ENCODE data around the gene LIF. TPM values are rescaled to one million over a fixed set of nuclear protein-coding genes. Genes with fewer than 3 reads are reported as not detected.
"Not testable (repeated sequence)": the region's sequence is repeated elsewhere in the genome, so short reads cannot be mapped to it uniquely, and the experiment has no call there.

Gene LIF
- total RNA-seq, 4 donors from 2014 or later = 4.0 to 5.2 (median 4.4) TPM

- peaks cover 11% of the 10 kb centered on the region for H3K27me3 ChIP-seq
- WGBS, 2 donors (ENCODE audit: low coverage in 1 of 2) = 70 to 71% methylated on average over 7 to 8 of the region's 8 CpGs
- H3K36me3 ChIP-seq = no peaks in the 10 kb centered on the region
- in situ Hi-C loops (cut with MboI; ENCODE audit: low pct_ligation_motif_present in 1 of 4, low pct_unique_long_range_greater_than_20kb in 1 of 4, low sequenced_read_pairs in 3 of 4) = no loop called here
- DNase-seq = no peak
- intact Hi-C loops (cut with DNase I; ENCODE audit: low total_unique reads) = no loop called here
- H3K27ac ChIP-seq = no peak overlapping the region
- no peak overlapping the region for H3K4me3 ChIP-seq
- TF ChIP-seq POLR2A (IDR thresholded peaks at IDR 0.05) (no peak), EP300 (IDR thresholded peaks at IDR 0.05; ENCODE audit: low read depth) (no peak), POLR2AphosphoS5 (IDR thresholded peaks at IDR 0.05) (no peak)
- TF ChIP-seq, protein P1, sequence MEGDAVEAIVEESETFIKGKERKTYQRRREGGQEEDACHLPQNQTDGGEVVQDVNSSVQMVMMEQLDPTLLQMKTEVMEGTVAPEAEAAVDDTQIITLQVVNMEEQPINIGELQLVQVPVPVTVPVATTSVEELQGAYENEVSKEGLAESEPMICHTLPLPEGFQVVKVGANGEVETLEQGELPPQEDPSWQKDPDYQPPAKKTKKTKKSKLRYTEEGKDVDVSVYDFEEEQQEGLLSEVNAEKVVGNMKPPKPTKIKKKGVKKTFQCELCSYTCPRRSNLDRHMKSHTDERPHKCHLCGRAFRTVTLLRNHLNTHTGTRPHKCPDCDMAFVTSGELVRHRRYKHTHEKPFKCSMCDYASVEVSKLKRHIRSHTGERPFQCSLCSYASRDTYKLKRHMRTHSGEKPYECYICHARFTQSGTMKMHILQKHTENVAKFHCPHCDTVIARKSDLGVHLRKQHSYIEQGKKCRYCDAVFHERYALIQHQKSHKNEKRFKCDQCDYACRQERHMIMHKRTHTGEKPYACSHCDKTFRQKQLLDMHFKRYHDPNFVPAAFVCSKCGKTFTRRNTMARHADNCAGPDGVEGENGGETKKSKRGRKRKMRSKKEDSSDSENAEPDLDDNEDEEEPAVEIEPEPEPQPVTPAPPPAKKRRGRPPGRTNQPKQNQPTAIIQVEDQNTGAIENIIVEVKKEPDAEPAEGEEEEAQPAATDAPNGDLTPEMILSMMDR (IDR thresholded peaks at IDR 0.05) = no peak
- H3K9me3 ChIP-seq = no peaks in the 10 kb centered on the region
- no peaks in the 10 kb centered on the region for H3K4me1 ChIP-seq
Measured at GRCh38 chr22:30219049-30219654, 27.4 kb downstream of the LIF start.

- Histone ChIP-seq H3K27me3 (peaks cover 11% of the 10 kb centered on the region), H3K4me1 (no peaks in the 10 kb centered on the region), H3K27ac (no peak overlapping the region), H3K9me3 (no peaks in the 10 kb centered on the region), H3K4me3 (no peak overlapping the region), H3K36me3 (no peaks in the 10 kb centered on the region)
- no peak for DNase-seq
- in situ Hi-C loops (cut with MboI; ENCODE audit: low pct_ligation_motif_present in 1 of 4, low pct_unique_long_range_greater_than_20kb in 1 of 4, low sequenced_read_pairs in 3 of 4) = no loop called here
- WGBS, 2 donors (ENCODE audit: low coverage in 1 of 2) = 78 to 100% methylated on average over 1 to 23 of the region's 23 CpGs
- intact Hi-C loops (cut with DNase I; ENCODE audit: low total_unique reads) = no loop called here
- TF ChIP-seq POLR2A (IDR thresholded peaks at IDR 0.05) = no peak
- TF ChIP-seq, protein P1 (IDR thresholded peaks at IDR 0.05) = no peak
- TF ChIP-seq POLR2AphosphoS5 (IDR thresholded peaks at IDR 0.05) = no peak
- TF ChIP-seq EP300 (IDR thresholded peaks at IDR 0.05; ENCODE audit: low read depth) = no peak
Measured at GRCh38 chr22:30217698-30218560, 28.6 kb downstream of the LIF start.

- no peak overlapping the region for H3K4me3 ChIP-seq
- H3K4me1 ChIP-seq = no peaks in the 10 kb centered on the region
- peaks cover 11% of the 10 kb centered on the region for H3K27me3 ChIP-seq
- 79% methylated on average over 10 of the region's 10 CpGs; no CpG with 5 or more reads in 1 of the 2 donors for WGBS, 2 donors (ENCODE audit: low coverage in 1 of 2)
- intact Hi-C loops (cut with DNase I; ENCODE audit: low total_unique reads) (no loop called here), in situ Hi-C loops (cut with MboI; ENCODE audit: low pct_ligation_motif_present in 1 of 4, low pct_unique_long_range_greater_than_20kb in 1 of 4, low sequenced_read_pairs in 3 of 4) (no loop called here)
- no peak for DNase-seq
- H3K27ac ChIP-seq = no peak overlapping the region
- H3K9me3 ChIP-seq = no peaks in the 10 kb centered on the region
- no peaks in the 10 kb centered on the region for H3K36me3 ChIP-seq
- TF ChIP-seq EP300 (IDR thresholded peaks at IDR 0.05; ENCODE audit: low read depth) = no peak
Measured at GRCh38 chr22:30216710-30217109, 29.8 kb downstream of the LIF start.

- DNase-seq; H3K27me3 ChIP-seq; H3K4me3 ChIP-seq; in situ Hi-C loops (cut with MboI; ENCODE audit: low pct_ligation_motif_present in 1 of 4, low pct_unique_long_range_greater_than_20kb in 1 of 4, low sequenced_read_pairs in 3 of 4); intact Hi-C loops (cut with DNase I; ENCODE audit: low total_unique reads); H3K4me1 ChIP-seq; H3K9me3 ChIP-seq; H3K36me3 ChIP-seq; H3K27ac ChIP-seq: not testable (repeated sequence)
- 86 to 92% methylated on average over 1 to 3 of the region's 3 CpGs for WGBS, 2 donors (ENCODE audit: low coverage in 1 of 2)
Measured at GRCh38 chr22:30216272-30216671, 30.3 kb downstream of the LIF start.

DNA sequence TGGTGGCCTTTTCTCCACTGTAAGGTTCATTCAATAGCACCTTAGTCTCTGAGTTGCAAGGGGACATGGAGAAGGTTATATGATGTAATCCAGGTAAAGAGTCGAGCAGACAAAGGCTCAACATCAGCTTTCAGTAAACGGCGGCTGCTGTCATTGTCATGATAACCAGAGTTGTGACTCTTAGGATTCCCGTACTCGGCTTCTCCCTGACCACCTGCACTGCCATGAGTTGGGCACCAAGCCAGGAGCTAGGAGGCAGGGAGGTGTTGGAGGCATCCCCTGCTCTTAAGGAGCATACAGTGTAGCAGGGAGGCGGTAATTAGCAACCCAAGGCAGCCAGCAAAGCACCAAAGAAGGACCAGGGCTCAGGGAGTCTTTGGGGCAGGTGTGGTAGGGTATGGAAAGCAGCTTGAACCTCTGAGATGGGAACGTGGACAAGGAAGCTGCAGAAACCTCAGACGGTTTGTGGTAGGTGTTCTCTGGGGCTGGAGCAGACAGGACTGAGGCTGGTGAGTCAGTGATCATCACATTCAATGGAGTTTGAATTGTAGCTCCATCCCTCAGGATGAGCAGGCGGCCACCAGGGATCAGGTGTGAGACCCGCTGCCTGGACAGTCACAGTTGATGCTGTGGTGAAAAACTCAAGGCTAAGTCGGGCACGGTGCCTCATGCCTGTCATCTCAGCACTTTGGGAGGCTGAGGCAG lies 31.7 kb downstream of the LIF start:
- Histone ChIP-seq H3K4me1 (no peaks in the 10 kb centered on the region), H3K27ac (no peak overlapping the region), H3K9me3 (no peaks in the 10 kb centered on the region), H3K36me3 (no peaks in the 10 kb centered on the region), H3K27me3 (peaks cover 3% of the 10 kb centered on the region), H3K4me3 (no peak overlapping the region)
- WGBS, 2 donors (ENCODE audit: low coverage in 1 of 2) = 61 to 80% methylated on average over 2 to 12 of the region's 12 CpGs
- TF ChIP-seq POLR2AphosphoS5 (IDR thresholded peaks at IDR 0.05) = no peak
- TF ChIP-seq POLR2A (IDR thresholded peaks at IDR 0.05) = no peak
- in situ Hi-C loops (cut with MboI; ENCODE audit: low pct_ligation_motif_present in 1 of 4, low pct_unique_long_range_greater_than_20kb in 1 of 4, low sequenced_read_pairs in 3 of 4) (no loop called here), intact Hi-C loops (cut with DNase I; ENCODE audit: low total_unique reads) (no loop called here)
- DNase-seq = no peak
